H1 (cell line): ENCODE data around the gene GPR143. TPM values are rescaled to one million over a fixed set of nuclear protein-coding genes. Genes with fewer than 3 reads are reported as not detected.

Experiments
- polyA plus RNA-seq, 7 experiments: library from polyadenylated mRNA; depleted of rRNA in 3 of 7; stranded (reverse) in 5 of 7; unstranded in 2 of 7; fragments of >200 nt in 5 of 7; fragments of 200-250 nt in 2 of 7; gene quantifications; 1 replicate in 5 of 7; 2 replicates in 1 of 7; 4 replicates in 1 of 7; pipeline versions ENCODE4 v1.2.1 to v1.2.3, GENCODE V29; 2011 to 2013; ENCODE audit warnings: missing spikeins in 2 of 7, mixed read lengths in 2 of 7
- total RNA-seq: library from RNA; stranded (reverse); fragmentation: NEBNext Ultra II Directional; extraction: Animal tissue kit (Norgen Biotek cat#: 25700); gene quantifications from 2 replicates; pipeline ENCODE4 v1.2.1, GENCODE V29; 2021
- TF ChIP-seq, protein P1 (sequence below): IDR thresholded peaks from 2 replicates; pipeline ENCODE4 v1.6.1; 2012; ENCODE audit warnings: low read length, inconsistent platforms

GPR143 gene
- total and polyA plus RNA-seq, 2 of the 8 experiments (the other 6 are each of a cell fraction or from before 2014, with no cell fraction given) = 18.5 to 30.7 TPM

DNA sequence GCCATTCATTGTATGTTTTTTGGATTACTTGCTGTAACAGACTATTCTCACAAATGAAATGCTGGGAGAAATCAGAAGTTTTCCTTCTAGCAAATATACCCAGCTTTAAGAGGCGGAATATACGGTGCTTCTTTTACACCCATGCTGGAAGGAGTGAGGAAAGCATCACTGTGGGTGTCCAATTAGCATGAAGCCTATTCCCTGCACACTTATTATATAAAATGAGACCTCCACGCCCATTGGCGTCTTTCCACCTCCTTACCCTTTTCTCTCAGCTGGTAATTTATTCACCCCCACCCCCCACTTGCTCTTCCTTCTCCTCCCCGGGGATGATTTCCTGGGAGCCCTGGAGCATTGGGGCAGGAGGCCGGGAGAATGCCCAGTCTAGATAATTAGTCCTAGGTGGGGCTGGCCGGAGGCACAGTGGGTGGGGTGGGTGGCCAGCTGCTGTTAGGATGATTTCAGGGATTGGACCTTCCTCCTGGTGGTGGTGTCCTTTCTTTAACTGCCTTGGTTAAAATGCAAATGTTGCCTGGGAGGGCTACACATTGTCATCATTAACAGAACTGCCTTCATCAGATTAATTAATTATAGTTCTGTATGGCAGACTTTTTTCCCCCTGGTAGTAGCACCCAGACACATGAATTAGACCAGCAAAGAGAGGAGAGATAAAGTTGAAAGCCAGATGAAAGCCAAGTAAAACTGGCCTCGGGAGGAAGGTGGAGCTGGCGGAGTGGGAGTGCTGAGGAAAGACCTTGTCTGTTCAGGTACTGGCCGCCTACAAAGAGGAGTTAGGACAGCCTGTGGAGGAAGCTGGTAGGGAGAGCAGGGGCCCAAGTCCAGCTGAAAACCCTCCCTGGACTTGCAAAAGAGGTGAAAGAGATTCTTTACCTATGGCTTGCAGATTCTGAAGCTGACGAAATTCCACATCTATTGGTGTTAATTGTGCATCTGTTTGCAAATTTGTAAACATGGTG is 32.0 kb upstream of the GPR143 start (continued):
- TF ChIP-seq, protein P1, sequence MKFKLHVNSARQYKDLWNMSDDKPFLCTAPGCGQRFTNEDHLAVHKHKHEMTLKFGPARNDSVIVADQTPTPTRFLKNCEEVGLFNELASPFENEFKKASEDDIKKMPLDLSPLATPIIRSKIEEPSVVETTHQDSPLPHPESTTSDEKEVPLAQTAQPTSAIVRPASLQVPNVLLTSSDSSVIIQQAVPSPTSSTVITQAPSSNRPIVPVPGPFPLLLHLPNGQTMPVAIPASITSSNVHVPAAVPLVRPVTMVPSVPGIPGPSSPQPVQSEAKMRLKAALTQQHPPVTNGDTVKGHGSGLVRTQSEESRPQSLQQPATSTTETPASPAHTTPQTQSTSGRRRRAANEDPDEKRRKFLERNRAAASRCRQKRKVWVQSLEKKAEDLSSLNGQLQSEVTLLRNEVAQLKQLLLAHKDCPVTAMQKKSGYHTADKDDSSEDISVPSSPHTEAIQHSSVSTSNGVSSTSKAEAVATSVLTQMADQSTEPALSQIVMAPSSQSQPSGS = no peak
